HL-60 (cell line): Measurements from ENCODE around the gene CFAP43.

Experiments
- CTCF ChIP-seq: IDR thresholded peaks from one replicate; pipeline ENCODE4 v1.5.1; 2011; ENCODE audit warnings: low read length, control low read depth, inconsistent platforms; ENCODE audit not compliant: insufficient read depth
- GABPA ChIP-seq: IDR thresholded peaks from 2 replicates; pipeline ENCODE4 v1.6.1; 2012; ENCODE audit warnings: low read depth
- TF ChIP-seq, protein P1 (sequence below): IDR thresholded peaks from 2 replicates; pipeline ENCODE4 v1.6.1; 2012; ENCODE audit warnings: low read depth; ENCODE audit not compliant: insufficient replicate concordance

DNA sequence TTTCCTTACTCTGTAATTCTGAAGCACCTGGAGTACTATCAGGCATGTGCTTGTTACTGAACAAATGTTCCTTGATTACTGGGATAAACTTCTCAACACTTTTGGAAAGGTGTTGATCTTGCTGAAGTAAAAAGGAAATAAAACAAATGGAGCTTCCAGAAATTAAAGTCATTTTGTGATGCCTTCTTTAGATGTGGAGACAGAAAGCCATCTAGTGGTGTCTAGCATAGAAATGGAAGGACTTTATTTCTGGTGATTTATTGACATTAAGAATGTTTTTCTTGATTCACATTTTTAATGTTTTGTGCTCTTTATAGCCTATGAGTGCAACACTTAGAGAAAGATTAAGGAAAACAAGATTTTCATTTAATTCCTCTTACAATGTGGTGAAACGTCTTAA, 108.8 kb downstream of the CFAP43 start:
- TF ChIP-seq CTCF (no peak), GABPA (no peak)
- TF ChIP-seq, protein P1, sequence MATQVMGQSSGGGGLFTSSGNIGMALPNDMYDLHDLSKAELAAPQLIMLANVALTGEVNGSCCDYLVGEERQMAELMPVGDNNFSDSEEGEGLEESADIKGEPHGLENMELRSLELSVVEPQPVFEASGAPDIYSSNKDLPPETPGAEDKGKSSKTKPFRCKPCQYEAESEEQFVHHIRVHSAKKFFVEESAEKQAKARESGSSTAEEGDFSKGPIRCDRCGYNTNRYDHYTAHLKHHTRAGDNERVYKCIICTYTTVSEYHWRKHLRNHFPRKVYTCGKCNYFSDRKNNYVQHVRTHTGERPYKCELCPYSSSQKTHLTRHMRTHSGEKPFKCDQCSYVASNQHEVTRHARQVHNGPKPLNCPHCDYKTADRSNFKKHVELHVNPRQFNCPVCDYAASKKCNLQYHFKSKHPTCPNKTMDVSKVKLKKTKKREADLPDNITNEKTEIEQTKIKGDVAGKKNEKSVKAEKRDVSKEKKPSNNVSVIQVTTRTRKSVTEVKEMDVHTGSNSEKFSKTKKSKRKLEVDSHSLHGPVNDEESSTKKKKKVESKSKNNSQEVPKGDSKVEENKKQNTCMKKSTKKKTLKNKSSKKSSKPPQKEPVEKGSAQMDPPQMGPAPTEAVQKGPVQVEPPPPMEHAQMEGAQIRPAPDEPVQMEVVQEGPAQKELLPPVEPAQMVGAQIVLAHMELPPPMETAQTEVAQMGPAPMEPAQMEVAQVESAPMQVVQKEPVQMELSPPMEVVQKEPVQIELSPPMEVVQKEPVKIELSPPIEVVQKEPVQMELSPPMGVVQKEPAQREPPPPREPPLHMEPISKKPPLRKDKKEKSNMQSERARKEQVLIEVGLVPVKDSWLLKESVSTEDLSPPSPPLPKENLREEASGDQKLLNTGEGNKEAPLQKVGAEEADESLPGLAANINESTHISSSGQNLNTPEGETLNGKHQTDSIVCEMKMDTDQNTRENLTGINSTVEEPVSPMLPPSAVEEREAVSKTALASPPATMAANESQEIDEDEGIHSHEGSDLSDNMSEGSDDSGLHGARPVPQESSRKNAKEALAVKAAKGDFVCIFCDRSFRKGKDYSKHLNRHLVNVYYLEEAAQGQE = no peak
